Hepatocyte (in vitro differentiated cells): Measurements from ENCODE around the gene GNB1L.

Experiments
- EZH2 ChIP-seq: fragments of 200-600 bp; sonication (generic); IDR thresholded peaks from 2 replicates; pipeline ENCODE4 v1.6.1; 2016; ENCODE audit warnings: antibody characterized with exemption, mild to moderate bottlenecking, borderline replicate concordance
- TF ChIP-seq, protein P1 (sequence below): fragments of 200-600 bp; sonication (generic); IDR thresholded peaks from 2 replicates; pipeline ENCODE4 v1.5.1; 2016; ENCODE audit warnings: antibody characterized with exemption, mild to moderate bottlenecking; ENCODE audit not compliant: poor library complexity

DNA sequence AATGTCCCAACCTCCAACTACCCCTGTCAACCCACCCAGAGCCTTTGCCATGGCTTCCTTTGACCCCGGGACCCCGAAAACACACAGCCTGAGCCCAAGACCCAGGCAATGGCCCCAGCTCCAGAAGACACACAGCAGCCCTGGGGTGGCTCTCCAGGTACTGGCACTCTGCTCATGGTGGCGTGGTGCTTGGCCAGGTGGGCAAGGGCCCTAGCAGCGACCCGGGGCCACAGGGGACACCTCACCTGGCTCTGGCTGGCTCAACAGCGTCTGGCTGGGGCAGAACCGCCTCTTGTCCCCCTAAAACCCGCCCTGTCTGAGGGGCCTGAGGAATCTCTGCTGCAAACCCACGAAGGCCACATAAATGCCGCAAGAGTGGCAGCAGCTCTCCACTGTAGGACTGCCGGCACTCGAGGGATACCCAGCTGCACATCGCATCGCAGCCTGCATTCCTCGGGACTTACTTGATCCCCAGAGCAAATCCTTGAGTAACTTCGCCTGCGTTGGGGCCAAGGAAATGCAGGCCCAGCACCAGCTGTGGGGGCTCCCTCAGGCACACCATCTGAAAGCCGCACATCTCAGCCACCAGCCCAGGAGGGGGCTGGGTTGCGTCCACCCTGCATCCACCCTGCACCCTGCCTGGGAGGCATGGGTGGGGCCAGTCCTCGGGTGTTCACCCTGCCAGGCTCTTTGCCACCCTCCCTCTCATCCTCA lies 23.1 kb upstream of the GNB1L start:
- TF ChIP-seq, protein P1, sequence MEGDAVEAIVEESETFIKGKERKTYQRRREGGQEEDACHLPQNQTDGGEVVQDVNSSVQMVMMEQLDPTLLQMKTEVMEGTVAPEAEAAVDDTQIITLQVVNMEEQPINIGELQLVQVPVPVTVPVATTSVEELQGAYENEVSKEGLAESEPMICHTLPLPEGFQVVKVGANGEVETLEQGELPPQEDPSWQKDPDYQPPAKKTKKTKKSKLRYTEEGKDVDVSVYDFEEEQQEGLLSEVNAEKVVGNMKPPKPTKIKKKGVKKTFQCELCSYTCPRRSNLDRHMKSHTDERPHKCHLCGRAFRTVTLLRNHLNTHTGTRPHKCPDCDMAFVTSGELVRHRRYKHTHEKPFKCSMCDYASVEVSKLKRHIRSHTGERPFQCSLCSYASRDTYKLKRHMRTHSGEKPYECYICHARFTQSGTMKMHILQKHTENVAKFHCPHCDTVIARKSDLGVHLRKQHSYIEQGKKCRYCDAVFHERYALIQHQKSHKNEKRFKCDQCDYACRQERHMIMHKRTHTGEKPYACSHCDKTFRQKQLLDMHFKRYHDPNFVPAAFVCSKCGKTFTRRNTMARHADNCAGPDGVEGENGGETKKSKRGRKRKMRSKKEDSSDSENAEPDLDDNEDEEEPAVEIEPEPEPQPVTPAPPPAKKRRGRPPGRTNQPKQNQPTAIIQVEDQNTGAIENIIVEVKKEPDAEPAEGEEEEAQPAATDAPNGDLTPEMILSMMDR = no peak
- no peak for TF ChIP-seq EZH2
